Fibroblast of mammary gland (primary cell): ENCODE results near the gene TSTD2.

Experiments
- DNase-seq: peaks from one replicate; pipeline ENCODE4 v3.0.0-alpha.2; 2010; ENCODE audit warnings: low read depth
- H3K4me3 ChIP-seq: 2 replicates; pipeline ENCODE4 v1.5.1; 2011; ENCODE audit warnings: low read depth, mild to moderate bottlenecking, low read length, moderate library complexity; ENCODE audit not compliant: control insufficient read depth
- TF ChIP-seq, protein P1 (sequence below): conservative IDR thresholded peaks from 2 replicates; pipeline ENCODE4 v1.5.1; 2011; ENCODE audit warnings: low read depth, low read length, inconsistent platforms; ENCODE audit not compliant: control insufficient read depth, insufficient read depth

The TSTD2 gene

GRCh38 chr9:97560851-97561250 lies 72.3 kb downstream of the TSTD2 start:
- DNase-seq, result no peak
- H3K4me3 ChIP-seq, result no peak overlapping the region
- TF ChIP-seq, protein P1, sequence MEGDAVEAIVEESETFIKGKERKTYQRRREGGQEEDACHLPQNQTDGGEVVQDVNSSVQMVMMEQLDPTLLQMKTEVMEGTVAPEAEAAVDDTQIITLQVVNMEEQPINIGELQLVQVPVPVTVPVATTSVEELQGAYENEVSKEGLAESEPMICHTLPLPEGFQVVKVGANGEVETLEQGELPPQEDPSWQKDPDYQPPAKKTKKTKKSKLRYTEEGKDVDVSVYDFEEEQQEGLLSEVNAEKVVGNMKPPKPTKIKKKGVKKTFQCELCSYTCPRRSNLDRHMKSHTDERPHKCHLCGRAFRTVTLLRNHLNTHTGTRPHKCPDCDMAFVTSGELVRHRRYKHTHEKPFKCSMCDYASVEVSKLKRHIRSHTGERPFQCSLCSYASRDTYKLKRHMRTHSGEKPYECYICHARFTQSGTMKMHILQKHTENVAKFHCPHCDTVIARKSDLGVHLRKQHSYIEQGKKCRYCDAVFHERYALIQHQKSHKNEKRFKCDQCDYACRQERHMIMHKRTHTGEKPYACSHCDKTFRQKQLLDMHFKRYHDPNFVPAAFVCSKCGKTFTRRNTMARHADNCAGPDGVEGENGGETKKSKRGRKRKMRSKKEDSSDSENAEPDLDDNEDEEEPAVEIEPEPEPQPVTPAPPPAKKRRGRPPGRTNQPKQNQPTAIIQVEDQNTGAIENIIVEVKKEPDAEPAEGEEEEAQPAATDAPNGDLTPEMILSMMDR, result no peak

DNA sequence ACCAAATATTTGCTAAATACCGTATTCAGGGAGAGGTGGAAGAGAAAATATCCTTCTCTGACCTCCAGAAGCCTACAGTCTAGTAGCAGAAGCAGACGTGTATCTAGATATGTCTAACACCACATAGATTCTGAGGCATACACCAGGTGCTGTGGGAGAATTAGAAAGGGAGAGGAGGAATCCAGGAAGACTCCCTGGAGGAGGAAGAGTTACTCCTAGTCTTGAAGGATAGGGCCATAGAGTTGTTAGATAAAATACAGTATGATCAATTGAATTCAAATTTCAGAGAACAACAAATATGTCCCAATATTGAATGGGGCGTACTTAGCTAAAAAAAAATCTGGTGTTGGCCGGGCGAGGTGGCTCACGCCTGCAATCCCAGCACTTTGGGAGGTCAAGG lies 73.0 kb downstream of the TSTD2 start:
- no peak overlapping the region for H3K4me3 ChIP-seq
- DNase-seq, result no peak
- TF ChIP-seq, protein P1, result no peak

- no peak for DNase-seq
- H3K4me3 ChIP-seq, result no peak overlapping the region
- TF ChIP-seq, protein P1, result no peak
These were observed 74.1 kb downstream of the TSTD2 start for GRCh38 chr9:97559111-97559514.

DNA sequence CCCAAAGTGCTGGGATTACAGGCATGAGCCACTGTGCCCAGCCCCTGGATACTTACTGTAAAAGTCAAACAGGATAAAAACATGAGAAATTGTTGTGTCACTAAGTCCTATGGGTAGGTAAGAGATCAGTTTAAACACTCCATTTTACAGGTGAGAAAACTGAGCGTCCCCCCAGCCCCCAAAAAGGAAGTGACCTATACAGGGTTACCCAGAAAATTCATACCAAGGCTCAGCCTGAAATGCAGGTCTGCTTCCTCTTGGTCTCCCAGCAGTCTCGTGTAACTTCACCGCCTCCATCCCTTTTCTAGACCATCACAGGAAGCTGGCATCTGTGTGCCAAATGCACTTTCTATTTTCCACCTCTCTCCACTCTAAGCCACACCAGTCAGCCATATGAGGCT lies 74.5 kb downstream of the TSTD2 start:
- TF ChIP-seq, protein P1, result no peak
- H3K4me3 ChIP-seq, result no peak overlapping the region
- no peak for DNase-seq

- TF ChIP-seq, protein P1, result no peak
- no peak for DNase-seq
- H3K4me3 ChIP-seq, result no peak overlapping the region
These were observed 75.5 kb downstream of the TSTD2 start for GRCh38 chr9:97557606-97558095.

- H3K4me3 ChIP-seq, result no peak overlapping the region
- TF ChIP-seq, protein P1, result no peak
- DNase-seq, result no peak
These were observed 76.2 kb downstream of the TSTD2 start for GRCh38 chr9:97556721-97557605.
